EL (cell line): ENCODE results near the gene MED9.

Experiments used
- DNase-seq: peaks from one replicate; pipeline ENCODE4 v3.0.0-alpha.2; 2016

MED9 gene

DNA sequence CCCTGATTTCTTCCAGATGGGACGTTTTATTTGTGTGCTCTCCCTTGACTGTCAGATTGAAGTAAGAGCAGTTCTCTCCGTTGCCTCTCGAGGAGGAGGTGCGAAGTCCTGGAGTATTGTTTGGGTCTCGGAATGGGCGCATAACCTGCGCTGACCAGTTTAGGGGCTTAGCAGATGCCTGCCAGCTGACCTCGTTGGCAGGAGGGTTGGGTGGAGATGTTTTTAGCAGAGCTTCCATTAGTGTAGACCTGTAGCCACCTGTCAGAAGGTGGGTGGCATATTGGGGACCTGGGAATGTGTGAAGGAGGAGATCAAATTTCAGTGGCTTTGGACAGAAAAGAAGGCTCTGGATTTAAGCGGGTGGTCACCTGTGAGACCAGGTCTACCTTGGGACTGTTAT, 15.8 kb downstream of the MED9 start:
- DNase-seq, result no peak

DNA sequence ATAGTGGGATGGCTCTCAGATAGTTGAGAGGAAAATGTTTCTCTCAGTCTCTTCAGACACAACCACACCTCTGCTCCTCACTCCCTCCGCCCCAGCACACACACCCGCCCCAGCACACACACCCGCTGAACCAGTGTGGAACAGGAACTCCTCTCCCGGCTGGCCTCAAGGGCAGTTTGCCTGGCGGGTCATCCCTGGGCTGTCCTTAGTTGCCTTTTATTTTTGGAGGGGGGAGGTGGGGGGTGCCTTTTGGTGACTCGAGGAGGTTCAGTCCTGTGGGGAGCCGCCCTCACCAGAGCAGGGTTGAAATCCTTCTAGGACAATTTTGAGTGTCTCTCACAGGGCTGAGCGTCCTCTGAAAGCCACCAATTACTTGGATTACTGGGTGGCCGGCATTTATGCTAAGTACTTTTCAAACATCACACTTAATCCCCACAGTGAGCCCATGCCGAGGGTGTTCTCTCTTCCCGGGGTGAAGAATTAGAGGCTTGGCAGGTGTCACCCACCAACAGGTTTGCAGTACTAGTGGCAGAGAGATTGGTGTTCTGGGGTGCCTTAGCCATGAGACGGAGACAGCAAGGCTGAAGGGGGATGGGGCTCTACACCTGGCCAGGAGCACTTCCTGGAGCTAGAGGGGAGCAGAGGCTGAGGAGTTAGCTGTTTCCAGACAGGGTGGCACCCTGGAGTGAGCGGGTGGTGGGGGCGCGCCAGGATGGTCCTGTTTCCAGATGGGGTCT, 16.6 kb downstream of the MED9 start:
- no peak for DNase-seq

DNA sequence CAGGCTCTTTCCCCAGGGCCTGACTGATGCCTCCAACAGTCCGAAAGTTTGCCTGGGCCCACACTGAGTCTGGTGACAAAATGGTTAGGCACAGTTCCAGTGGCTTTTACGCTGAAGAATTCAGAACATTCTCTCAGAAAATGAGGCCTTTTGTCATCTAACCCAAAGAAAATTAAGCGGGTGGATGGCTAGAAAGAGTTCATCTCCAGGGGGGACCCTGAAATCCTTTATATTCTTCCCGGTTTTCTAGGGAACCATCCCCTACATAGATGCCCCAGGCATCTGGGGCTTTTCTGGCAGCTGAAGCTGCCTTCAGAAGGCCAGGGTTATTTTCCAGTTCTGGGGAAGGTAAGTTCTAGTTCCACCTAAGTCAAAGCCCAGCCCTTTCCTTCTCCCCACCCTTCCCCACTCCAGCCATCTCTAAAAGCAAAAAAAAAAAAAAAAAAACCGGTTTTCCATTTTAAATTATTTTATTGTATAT, 17.2 kb downstream of the MED9 start:
- DNase-seq, result no peak

DNA sequence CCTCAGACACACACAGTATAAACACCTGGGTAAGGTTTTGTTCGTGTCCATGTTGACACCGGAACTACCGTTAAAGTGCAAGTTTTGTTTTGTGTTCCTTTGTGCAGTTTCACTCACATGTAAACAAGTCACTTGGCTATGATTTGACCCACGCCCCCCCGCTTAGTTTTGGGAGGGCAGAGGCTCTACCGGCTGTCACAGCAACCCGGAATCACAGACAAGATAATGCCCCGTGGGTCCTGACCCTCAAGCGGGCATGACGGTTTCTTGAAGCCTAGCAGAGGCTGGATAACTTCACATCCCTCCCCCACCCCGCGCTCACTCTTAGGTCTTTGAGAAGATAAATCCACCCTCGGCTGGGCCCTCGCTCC, 17.7 kb downstream of the MED9 start:
- DNase-seq, result no peak

DNA sequence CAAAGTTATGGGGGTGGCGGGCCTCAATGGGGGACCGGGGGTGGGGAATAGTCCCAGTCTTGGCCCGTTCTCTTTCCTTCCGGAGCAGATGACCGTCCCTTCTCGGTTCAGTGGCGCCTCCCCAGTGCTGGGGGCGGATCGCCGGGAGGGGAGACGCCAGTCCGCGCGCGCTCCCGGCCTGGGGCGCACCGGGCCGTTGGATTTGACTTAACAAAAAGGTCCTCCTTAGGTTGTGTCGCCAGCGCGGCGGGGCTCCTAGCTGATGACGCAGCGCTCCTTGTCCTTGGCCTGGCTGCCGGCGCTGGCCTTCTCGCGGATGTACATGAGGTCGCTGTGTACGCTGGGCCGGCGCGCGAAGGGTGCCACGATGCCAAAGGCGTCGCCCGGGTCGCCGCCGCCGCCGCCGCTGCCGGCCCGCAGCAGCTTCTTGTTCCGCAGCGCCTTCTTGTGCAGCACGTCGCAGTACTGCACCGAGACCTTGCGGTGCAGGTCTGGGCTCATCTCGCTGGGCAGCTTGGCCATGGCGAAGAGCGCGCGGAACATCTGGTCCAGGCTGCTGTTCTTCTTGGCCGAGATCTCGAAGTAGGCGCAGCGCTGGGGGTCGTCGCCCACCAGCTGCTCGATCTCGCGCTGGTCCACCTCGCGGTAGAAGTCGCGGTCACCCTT, 18.2 kb downstream of the MED9 start:
- peak; percentile 59 for DNase-seq

DNA sequence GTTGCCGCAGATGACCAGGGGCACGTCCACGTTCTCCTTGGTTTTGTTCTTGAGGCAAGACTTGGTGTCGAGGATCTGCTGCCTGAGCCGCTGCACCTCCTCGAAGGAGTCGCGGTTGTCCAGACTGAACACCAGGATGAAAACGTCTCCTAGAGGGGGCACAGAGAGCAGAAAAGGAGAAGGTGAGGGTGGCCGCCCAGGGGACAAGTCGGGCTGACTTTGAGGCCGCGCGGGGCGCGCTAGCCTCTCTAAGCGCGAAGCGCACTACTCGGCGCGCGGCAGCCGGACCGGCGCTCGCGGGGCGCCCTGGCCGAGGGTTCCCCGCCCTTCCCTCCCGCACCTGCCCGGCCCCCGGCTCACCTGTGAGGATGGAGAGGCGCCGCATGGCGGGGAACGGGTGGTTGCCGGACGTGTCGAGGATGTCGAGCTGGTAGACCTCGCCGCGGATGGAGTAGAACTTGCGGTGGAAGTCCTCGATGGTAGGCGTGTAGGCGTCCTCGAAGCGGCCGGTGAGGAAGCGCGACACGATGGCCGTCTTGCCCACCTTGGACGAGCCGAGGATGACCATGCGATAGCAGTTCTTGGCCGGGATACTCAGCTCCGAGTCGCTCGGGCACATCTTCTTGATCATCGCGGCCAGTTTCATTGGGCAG, 18.9 kb downstream of the MED9 start:
- peak; percentile 15 for DNase-seq

DNA sequence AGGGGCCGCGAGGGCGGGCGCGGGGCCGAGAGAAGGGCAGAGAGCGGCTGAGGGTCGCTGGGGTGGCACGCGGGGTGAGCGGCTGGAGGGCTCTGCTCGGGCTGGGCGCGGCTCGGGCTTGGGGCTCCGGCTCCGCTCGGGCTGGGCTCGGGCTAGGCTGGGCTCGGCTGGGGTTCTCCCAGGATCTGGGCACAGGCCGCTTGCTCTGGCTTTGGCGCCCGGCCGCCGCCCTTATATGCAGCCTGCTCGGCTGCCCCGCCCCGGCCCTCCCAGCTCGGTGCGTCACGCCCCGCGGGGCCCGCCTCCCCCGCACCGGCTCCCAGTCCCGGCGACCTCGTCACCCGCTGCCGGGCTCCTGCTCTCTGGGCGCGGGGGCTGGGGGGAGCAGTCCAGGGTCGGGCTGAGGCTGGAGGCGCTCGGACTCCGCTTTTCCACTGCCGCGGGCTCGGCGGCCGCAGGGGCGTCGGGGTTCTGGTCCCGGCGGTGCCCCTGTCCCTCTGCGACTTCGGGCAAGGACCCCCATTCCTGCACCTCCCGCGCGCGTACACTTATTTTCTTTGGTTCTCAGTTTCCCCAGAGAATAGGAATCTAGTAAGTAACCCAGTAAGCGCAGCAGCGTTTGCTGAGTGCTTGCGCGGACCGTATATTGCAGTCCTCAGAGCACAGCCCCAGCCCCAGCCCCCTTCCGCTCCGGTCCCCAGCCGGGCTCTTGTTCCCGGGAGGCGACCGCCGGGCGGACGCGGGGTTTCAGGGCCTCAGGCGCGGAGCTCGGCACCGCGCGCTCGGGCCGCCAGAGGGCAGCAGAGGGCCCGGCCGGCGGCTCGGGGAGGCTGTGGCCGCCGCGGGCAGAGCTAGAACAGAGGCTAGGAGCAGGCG, 19.6 kb downstream of the MED9 start, which contains the start of gene RASD1:
RASD1 (minus strand) TSS at position 207 of the 876 bp plus-strand sequence. CDS start 214 bp downstream, outside the sequence.
- DNase-seq, result peak; percentile 86

DNA sequence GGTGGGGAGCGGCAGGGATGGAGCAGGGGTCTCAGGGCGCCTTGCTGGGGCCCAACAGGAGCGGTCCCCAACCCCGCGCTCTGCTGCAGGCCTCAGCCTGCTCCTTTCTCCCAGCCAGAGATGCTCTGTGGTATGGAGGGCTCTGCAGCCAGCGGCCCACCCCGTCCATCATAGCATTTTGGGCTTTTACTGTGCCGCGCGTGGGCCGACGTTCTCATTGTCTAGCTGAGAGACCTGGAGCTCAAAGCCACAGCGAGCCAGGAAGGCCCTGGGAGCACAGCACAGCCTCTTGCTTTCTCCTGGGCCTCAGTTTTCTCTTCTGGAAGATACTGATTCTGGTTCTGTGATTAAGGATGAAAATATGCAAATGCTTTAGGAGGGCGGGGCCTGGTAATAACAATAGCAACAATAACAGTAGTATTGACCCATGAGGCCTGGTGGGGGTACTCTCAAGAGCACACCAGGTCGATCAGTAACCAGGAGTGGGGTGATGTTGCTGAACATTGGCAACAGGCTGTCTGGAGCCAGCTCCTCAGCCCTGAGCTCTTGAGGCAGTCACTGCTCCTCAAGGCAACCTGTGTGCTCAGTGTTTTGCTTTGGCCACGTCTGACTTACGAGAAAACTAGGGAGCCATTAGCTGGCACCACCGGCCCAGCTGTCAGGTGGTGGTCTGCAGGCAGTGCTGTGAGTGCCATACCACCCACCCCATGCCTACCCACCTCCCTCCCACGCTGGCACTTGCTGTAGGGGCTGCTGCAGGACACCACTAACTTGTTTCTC, 20.5 kb downstream of the MED9 start:
- DNase-seq, result peak; percentile 42

DNA sequence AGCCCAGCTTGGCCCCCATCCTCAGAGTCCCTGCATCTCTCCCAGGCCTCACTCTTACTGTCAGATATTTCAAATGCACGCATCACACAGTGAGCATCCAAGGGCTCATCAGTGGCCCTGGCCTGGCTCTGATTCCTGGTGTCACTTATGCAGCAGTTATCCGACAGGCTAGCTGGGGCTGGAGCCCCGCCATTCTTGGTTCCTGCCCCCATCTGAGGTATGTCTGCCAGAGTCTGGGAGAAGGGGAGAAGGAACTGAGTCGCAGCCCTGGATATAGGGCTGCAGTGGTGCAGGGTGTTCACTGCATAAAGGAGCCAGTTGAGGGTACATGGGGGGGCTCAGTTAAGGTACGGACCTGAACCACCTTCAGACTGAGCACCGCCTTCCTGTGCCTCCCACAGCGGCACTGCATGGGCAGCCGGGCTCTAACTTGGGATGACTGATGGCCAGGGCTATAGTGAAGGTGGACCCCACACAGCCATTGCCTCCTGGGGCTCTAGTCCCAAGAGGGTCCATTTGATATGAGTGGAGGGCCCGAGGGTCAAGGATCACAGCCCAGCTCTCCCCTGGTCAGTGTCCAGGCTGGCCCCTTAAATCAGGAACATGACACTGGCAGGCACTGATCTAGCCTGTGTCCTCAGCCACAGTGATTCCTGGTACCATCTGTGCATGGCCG, 21.2 kb downstream of the MED9 start:
- no peak for DNase-seq

DNA sequence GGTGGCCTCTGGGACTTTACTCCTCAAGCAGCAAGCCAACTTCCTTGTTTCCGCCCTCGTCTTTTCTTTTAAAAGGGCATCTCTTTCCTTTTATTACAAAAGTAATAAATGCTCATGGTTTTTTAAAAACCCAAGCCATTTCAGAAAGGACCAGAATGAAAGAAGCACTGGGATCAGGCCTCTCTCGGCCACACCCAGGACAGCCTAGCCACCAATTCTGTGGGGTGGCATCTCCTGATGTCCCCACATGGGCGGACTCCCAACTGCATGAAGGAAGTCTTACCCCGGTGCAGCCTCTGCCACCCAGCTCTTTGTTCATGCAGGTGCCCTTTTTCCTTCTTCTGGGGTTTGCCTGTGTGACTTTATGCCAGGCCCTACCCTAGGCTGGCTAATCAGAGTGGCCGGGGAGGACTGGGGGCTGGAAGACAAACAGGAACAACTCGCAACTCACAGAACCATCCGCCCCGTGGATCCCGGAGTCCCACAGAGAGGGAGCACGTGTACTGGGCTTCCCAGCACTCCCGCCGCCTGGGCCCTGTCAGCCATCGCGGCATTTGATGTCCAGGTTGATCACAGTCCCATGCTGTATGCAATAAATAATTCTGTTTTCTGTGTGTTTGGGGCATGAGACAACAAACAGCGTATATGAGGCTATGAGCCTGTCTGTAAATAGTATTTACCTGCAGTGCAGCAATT, 22.0 kb downstream of the MED9 start:
- DNase-seq, result no peak

DNA sequence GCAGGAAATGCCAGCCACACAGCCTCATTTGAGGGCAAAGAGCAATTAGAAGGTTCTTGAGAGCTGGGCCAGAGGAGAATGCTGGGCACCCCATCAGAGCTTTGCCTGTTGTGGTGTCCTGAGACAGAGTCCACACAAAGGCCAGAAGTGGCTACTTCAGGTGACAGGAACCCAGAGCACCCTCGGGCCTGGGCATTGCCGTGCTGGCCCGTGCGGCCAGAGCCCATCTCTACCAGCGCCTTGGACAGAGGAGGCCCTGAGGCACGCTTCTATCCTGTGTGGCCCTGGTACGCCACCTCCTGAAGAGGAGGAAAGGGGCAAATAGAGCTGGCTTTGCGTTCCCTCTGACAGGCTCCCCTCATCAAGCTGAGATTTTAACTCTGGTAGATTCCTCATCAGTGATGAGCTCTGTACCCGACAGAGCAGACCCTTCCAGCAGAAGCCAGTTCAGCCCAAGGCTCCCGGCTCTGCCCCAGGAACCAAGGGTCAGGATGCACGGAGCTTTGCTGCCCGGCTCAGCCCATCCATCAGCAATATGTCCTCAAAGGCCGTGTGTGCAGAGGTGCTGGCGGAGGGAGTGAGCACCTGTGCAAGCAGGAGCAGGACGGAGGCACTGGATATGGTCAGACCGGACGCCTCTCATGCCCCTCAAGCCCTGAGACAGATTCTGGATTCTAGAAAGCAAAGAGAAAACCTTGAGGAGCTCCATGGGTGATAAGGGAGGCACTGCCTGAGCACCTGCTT, 22.8 kb downstream of the MED9 start:
- no peak for DNase-seq

DNA sequence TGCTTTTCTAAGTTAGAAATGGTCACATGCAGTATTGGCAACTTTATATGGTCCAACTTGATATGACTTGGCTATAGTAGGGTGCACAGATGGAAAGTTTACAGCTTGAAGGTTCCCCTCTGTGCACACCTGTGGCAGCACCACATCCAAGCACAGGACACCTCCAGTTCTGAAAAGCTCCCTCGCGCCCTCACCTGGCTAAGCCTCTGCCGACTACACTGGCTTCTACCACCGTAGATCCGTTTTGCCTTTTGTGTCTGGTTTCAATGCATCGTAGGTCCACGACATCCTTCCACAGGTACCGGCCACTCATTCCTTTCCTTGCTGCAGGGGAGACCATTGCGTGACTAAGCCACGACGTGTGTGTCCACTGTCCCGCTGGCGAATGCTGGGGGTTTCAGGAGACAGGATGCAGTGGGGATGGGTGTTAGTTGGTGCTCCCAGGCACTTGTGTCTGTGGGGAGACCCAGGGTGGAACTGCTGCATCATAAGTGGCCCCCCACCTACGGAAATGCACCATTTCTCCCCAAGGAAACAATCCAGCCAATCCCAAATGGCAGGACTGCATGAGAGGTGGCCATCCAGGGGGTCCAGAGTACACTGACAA, 24.3 kb downstream of the MED9 start:
- DNase-seq, result no peak

DNA sequence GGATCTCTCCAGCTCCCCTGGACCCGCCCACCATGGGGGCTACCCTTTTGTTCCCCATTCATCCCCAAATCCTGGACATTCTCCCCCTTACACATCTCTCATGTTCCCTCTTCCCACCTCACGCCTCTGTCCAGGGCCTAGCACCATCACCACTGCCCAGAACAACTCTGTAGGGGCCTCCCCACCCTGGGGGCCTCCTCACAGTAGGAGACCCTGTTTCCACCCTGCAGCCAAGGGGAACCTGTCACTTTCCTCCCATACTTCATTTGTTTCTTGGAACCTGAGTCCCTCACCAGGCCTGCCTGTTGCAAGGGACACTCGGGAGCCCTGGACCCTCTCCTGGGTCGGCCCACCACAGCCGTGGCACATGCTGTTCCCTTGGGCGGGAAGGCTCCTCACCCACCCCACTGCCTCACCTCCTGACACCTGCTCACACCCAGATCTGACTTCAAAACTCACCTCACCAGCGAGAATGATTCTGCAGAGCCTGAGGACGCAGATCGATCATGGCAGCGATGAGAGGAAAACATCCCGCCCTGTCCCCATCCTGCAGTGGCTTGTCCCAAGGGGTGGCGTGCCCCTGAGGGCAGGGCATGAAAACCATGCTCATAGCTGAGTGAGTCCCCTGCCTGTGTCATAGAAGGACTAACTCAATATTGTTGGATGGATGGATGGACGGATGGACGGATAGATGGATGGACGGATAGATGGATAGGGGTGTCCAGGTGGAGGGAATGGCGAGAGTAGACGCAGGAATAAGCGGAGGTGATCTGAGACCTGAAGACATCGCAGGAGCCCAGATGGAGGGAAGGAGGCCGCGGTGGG, 26.2 kb downstream of the MED9 start:
- DNase-seq, result no peak

DNA sequence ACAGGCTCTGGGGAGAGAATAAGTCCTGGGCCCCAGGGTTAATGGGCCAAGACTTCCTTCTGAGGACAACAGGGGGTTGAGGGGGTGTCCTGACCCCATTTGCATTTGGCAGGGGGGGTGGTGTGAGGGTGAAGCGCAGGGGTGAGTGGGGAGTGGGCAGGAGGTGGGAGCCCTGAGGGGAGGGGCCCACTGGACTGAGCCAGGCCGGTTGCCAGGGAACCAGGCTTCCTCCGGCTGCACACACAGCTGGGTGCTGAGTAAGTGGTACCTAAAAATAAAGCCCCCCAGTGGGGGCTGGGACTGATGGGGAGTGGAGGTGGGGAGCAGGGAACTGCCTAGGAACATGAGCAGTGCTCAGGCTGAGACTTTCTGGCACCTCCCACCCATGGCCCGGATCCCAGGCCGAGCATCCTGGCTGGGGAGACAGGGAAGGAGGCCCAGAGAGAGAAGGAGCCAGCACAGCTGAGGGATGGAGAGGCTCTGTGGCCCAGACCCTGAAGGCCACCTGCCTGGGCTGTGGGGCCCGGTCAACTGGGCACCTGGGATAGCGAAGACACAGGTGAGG, 26.8 kb downstream of the MED9 start:
- no peak for DNase-seq

DNA sequence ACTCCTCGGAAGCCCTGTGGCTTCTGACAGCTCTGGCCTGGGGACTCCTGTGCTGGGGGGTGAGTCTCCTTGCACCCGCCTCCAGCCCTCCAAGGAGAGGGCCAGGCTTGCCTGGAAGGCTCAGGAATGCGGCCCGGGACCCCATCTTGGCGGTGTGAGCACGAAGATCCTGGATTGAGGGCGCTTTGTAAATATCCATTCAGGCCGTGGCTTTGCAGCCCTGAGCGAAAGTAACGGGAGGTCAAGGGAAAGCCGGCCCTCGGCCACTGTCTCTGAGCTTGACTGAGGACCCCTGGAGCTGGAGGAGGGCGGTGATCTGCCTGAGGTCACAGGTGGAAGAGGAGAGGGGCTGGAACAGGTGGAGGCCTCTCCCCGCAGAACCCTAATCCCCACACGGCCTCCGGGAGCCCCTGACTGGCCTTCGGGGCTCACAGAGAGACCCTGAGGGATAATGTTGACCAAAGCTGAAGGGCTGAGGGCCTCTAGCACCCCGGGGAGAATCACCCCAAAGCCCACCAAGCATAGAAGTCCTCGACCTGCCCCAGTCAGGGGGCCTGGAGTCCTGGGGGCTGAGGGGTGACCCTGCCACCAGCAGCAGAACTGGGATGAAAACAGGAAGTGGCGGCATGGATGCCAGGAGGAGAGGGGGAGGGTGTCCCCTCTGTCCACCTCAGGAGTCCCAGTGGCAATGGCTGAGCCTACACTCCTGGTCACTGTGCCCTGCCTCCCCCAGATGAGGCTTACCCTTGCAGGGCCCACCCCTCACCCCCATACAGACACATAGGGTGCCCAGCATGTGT, 27.7 kb downstream of the MED9 start:
- DNase-seq, result no peak

DNA sequence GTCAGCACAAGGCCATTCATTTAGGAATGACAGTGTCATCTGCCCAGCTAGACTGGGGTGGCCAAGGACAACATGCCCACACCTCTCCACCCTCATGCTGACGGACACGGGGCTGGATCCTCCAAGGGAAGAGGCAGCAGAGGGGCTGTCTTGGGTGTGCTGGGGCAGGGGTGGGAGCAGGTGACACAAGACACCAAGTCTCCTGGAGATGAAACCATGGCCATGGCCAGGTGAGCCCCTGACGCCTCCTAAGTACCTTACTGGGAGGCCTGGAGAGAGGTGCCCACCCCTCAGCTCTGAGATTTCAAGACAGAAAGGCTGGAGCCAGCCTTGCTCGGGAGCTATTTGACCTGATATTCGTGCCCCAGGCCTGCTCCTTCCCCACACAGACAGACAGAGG, 28.4 kb downstream of the MED9 start:
- DNase-seq, result no peak

DNA sequence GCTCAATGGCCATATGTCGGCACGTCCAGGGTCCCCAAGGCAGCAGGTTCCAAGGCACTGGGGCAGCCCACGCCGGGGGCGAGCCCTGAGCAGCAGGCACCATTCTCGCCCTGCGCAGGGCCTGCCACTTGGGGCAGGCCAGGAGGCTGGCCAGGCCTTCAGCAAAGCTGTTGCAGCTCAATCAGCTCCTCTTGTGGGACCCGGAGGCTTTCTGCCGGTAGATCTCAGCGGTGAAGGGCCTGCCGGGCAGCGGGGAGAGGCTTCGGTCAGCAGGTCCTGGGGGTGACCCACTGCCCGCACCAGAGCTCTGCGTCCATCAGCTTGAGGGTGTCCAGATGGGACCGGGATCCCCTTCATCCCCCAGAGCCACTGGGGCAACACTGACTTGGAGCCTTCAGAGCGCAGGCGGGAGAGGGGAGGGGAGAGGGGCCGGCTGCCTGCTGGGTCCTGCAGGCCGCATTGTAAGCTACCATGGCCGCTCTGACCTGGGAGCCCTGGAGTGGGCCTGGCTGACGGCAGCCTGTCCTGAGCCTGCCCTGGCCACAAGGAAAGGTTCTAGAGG, 28.9 kb downstream of the MED9 start:
- no peak for DNase-seq
